ENCODE data around the gene PLIN5.

PLIN5 gene

GRCh38 chr19:4505570-4506448, 29.2 kb downstream of the PLIN5 start:
- no peak for DNase-seq (ENCODE audit: low spot score)

GRCh38 chr19:4504891-4505569, 30.0 kb downstream of the PLIN5 start:
- no peak for DNase-seq (ENCODE audit: low spot score)

- no peak for DNase-seq (ENCODE audit: low spot score)
Measured at GRCh38 chr19:4504297-4504701, 30.7 kb downstream of the PLIN5 start.

- DNase-seq (ENCODE audit: low spot score): no peak
Measured at GRCh38 chr19:4503825-4504170, 31.2 kb downstream of the PLIN5 start.

- no peak for DNase-seq (ENCODE audit: low spot score)
Measured at GRCh38 chr19:4503132-4503824, 31.7 kb downstream of the PLIN5 start.

- DNase-seq (ENCODE audit: low spot score): no peak
Measured at GRCh38 chr19:4502282-4503131, 32.5 kb downstream of the PLIN5 start.

- DNase-seq (ENCODE audit: low spot score): no peak
Measured at GRCh38 chr19:4501691-4502090, 33.3 kb downstream of the PLIN5 start.

- DNase-seq (ENCODE audit: low spot score): no peak
Measured at GRCh38 chr19:4500841-4501591, 34.0 kb downstream of the PLIN5 start.

- no peak for DNase-seq (ENCODE audit: low spot score)
Measured at GRCh38 chr19:4499855-4500254, 35.2 kb downstream of the PLIN5 start.

- DNase-seq (ENCODE audit: low spot score): no peak
Measured at GRCh38 chr19:4499318-4499717, 35.7 kb downstream of the PLIN5 start.

GRCh38 chr19:4498694-4499093, 36.3 kb downstream of the PLIN5 start:
- DNase-seq (ENCODE audit: low spot score): no peak

GRCh38 chr19:4497770-4498389, 37.1 kb downstream of the PLIN5 start:
- DNase-seq (ENCODE audit: low spot score): no peak

GRCh38 chr19:4496304-4496703, 38.7 kb downstream of the PLIN5 start:
- DNase-seq (ENCODE audit: low spot score): no peak

- DNase-seq (ENCODE audit: low spot score): no peak
Measured at GRCh38 chr19:4495471-4495870, 39.6 kb downstream of the PLIN5 start.

GRCh38 chr19:4494691-4495064, 40.3 kb downstream of the PLIN5 start:
- DNase-seq (ENCODE audit: low spot score): no peak

- DNase-seq (ENCODE audit: low spot score): no peak
Measured at GRCh38 chr19:4493929-4494690, 40.9 kb downstream of the PLIN5 start.

- no peak for DNase-seq (ENCODE audit: low spot score)
Measured at GRCh38 chr19:4493104-4493928, 41.7 kb downstream of the PLIN5 start.

- no peak for DNase-seq (ENCODE audit: low spot score)
Measured at GRCh38 chr19:4492337-4493103, 42.5 kb downstream of the PLIN5 start.

Data from iPS-NIHi11 (cell line).